Retinal pigment epithelial cell (primary cell): ENCODE results near the gene IQGAP1.

Experiments
- DNase-seq: peaks from one replicate; pipeline ENCODE4 v3.0.0-alpha.2; 2010; ENCODE audit warnings: low read depth
- H3K4me3 ChIP-seq: 2 replicates; pipeline ENCODE4 v1.5.1; 2011; ENCODE audit warnings: mild to moderate bottlenecking, low read length, control low read depth, moderate library complexity
- TF ChIP-seq, protein P1 (sequence below): conservative IDR thresholded peaks from 2 replicates; pipeline ENCODE4 v1.5.1; 2011; ENCODE audit warnings: low read depth, low read length, control low read depth, inconsistent platforms

Gene IQGAP1

GRCh38 chr15:90376789-90377188 is 11.3 kb upstream of the IQGAP1 start:
- TF ChIP-seq, protein P1, sequence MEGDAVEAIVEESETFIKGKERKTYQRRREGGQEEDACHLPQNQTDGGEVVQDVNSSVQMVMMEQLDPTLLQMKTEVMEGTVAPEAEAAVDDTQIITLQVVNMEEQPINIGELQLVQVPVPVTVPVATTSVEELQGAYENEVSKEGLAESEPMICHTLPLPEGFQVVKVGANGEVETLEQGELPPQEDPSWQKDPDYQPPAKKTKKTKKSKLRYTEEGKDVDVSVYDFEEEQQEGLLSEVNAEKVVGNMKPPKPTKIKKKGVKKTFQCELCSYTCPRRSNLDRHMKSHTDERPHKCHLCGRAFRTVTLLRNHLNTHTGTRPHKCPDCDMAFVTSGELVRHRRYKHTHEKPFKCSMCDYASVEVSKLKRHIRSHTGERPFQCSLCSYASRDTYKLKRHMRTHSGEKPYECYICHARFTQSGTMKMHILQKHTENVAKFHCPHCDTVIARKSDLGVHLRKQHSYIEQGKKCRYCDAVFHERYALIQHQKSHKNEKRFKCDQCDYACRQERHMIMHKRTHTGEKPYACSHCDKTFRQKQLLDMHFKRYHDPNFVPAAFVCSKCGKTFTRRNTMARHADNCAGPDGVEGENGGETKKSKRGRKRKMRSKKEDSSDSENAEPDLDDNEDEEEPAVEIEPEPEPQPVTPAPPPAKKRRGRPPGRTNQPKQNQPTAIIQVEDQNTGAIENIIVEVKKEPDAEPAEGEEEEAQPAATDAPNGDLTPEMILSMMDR: no peak
- no peak for DNase-seq
- no peak overlapping the region for H3K4me3 ChIP-seq

DNA sequence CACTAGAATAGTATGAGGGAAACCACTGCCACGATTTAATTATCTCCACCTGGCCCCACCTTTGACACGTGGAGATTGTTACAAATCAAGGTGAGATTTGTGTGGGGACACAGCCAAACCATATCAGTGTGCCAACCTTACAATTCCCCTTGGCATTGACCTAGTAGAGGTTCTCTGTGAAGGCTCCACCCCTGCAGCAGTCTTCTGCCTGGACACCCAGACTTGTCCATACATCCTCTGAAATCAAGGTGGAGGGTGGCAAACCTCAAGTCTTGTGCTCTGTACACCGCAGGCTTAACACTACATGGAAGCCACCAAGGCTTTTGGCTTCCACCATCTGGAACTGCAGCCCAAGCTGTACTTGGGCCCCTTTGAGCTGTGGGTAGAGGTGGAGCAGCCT is 8.8 kb upstream of the IQGAP1 start:
- no peak for DNase-seq
- TF ChIP-seq, protein P1: no peak
- H3K4me3 ChIP-seq: no peak overlapping the region

DNA sequence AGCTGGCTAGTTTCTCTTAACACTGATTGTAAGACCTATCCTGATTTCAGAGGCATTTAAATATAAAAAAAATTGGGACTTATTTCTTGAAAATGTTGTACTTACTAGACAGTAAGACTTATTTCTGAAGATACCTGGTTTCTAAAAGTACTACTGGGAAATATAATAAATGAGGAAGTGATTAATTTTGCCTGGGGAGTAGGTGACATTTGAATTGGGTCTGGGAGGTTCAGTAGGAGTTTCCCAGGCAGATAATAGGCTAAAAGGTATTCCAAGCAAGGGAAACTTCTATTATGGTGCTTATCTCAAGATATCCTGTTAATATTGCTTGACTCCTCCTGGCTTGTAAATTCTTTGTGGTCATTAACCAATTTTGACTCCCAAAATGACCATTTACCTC is 6.5 kb upstream of the IQGAP1 start:
- TF ChIP-seq, protein P1: no peak
- no peak overlapping the region for H3K4me3 ChIP-seq
- no peak for DNase-seq

GRCh38 chr15:90382320-90382719 is 5.7 kb upstream of the IQGAP1 start:
- DNase-seq: no peak

DNA sequence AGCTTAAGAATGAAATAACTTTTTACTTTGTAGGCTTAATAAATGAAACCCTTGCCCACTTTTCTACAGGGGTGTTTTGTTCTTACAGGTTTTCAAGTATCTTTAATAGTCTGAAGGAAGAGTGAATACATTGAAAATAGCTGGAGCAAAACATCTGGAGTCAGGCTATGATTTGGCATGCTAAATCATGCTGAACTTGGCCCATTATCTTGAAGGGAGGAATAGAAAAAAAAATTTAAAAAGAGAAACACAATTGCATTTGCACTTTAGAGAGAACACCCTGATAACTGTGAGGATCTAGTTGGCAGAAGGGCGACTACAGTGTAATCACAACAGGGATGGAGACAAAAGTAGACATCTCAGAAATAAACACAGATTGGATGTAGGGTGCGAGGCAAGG is 1.8 kb upstream of the IQGAP1 start:
- TF ChIP-seq, protein P1: no peak
- no peak for DNase-seq
- no peak overlapping the region for H3K4me3 ChIP-seq

More at GRCh38 chr15:90382320-90382719, 5.7 kb upstream of the IQGAP1 start:
- H3K4me3 ChIP-seq: no peak overlapping the region
- TF ChIP-seq, protein P1: no peak

DNA sequence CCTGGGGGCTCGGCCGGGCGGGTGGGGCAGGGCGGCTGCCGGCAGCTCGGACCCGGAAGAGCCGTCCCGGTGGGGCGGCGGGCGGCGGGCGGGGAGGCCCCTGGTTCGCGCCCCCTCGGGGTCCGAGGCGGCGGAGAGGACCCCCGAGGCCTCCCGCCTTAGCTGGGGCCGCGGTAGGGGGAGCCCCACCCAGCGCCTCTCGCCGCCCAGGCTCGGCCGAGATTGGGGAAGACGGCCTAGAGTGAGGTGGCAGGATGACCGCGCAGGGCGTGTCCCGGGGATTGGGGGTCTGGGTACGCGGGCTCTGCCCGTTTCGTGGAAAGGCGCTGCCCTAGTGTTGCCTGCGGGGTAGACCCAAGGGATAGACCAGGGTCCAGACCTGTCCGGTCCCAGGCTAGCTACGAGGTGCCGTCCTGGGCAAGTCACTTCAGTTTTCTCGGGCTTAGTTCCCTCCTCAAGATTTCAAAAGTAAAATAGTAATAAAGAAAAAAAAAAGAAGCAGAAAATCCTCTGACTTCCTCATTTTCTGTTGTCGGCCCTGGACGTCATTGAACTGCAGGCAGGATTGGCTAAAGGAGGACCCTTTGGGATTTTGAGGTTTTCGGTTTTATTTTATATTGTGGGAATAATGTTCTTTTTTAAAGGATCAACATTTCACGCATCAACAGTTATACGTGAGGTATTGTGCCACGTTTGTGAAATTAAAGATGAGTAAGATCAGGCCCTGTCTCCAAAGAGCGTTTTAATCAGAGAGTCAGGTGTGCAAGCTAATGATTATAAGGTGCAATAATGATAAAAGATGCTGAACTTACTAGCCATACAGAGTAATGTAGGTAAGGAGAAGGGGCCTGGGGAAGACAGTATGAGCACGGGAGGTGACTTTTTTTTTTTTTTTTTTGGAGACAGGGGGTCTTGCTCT is 679 bp downstream of the IQGAP1 start:
- H3K4me3 ChIP-seq: peak overlapping the region; percentile 78
- no peak for DNase-seq
- TF ChIP-seq, protein P1: no peak

DNA sequence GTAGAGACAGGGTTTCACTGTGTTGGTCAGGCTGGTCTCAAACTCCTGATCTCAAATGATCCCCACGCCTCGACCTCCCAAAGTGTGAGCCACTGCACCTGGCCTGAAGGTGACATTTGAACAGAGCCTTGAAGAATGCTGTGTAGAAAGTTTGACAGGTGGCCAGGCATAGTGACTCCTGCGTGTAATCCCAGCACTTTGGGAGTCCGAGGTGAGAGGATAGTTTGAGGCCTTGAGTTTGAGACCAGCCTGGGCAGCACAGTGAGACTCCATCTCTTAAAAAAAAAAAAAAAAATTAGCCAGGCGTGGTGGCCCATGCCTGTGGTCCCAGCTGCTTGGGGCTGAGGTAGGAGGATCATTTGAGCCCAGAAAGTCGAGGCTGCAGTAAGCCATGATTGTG is 1.5 kb downstream of the IQGAP1 start:
- H3K4me3 ChIP-seq: peak overlapping the region; percentile 78
- TF ChIP-seq, protein P1: no peak
- no peak for DNase-seq
